Measurements from ENCODE around the gene SMARCA1. TPM values are rescaled to one million over a fixed set of nuclear protein-coding genes. Genes with fewer than 3 reads are reported as not detected.

Gene SMARCA1
- total RNA-seq, 1 donor from 2014 or later: 183 TPM

DNA sequence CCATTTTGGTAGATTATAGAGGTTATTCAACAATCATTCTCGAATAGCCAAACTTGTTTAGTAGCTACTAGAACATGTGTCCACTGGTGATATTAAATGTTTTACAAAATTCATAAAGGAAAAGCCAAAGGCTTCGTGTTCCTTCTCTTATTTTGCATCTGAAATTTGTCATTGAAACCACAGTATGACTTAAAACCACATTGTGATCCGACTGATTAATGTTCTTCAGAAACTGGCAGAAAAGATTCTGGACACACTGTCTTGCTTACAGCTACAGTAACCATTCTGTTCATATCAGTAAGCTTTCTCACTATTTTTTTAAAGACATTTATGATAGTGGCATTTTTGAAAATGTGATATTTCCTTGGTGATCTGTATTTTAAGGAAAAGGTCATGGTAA lies 2.6 kb upstream of the SMARCA1 start:
- DNase-seq (ENCODE audit: low spot score, unreplicated experiment): no peak
- H3K36me3 Mint-ChIP-seq (ENCODE audit: insufficient read depth): no peaks in the 10 kb centered on the region
- no peak overlapping the region for H3K4me3 Mint-ChIP-seq (ENCODE audit: low read depth)
- no peaks in the 10 kb centered on the region for H3K9me3 Mint-ChIP-seq (ENCODE audit: low read depth)
- TF ChIP-seq, protein P1, sequence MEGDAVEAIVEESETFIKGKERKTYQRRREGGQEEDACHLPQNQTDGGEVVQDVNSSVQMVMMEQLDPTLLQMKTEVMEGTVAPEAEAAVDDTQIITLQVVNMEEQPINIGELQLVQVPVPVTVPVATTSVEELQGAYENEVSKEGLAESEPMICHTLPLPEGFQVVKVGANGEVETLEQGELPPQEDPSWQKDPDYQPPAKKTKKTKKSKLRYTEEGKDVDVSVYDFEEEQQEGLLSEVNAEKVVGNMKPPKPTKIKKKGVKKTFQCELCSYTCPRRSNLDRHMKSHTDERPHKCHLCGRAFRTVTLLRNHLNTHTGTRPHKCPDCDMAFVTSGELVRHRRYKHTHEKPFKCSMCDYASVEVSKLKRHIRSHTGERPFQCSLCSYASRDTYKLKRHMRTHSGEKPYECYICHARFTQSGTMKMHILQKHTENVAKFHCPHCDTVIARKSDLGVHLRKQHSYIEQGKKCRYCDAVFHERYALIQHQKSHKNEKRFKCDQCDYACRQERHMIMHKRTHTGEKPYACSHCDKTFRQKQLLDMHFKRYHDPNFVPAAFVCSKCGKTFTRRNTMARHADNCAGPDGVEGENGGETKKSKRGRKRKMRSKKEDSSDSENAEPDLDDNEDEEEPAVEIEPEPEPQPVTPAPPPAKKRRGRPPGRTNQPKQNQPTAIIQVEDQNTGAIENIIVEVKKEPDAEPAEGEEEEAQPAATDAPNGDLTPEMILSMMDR (IDR thresholded peaks at IDR 0.05; ENCODE audit: unreplicated experiment): no peak
- peaks cover 15% of the 10 kb centered on the region for H3K4me1 Mint-ChIP-seq (ENCODE audit: low read depth)
- H3K27me3 Mint-ChIP-seq: no peaks in the 10 kb centered on the region
- no peak overlapping the region for H3K27ac Mint-ChIP-seq

DNA sequence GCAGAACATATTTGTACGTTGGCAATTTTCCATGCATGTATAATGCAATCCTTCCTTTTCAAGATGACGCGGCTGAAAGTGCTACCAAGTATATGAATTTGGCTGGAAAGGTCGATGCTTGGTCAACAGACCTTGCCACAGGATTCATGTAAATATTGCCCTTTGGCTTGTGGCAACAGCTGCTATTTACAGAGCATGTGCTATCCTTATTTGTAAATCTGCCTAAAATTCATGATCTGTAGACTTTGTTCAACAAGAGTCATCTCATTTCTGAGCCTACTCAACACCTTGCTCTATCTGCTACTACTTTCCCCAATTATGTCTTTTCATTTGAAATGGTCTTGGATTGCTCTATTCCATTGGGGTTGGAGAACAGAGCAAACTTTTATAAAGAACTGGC lies 1.9 kb upstream of the SMARCA1 start:
- no peak for DNase-seq (ENCODE audit: low spot score, unreplicated experiment)
- no peaks in the 10 kb centered on the region for H3K36me3 Mint-ChIP-seq (ENCODE audit: insufficient read depth)
- no peaks in the 10 kb centered on the region for H3K27me3 Mint-ChIP-seq
- H3K4me1 Mint-ChIP-seq (ENCODE audit: low read depth): peaks cover 19% of the 10 kb centered on the region
- TF ChIP-seq, protein P1 (IDR thresholded peaks at IDR 0.05; ENCODE audit: unreplicated experiment): no peak
- H3K4me3 Mint-ChIP-seq (ENCODE audit: low read depth): no peak overlapping the region
- no peaks in the 10 kb centered on the region for H3K9me3 Mint-ChIP-seq (ENCODE audit: low read depth)
- peak overlapping the region; percentile 45 for H3K27ac Mint-ChIP-seq

DNA sequence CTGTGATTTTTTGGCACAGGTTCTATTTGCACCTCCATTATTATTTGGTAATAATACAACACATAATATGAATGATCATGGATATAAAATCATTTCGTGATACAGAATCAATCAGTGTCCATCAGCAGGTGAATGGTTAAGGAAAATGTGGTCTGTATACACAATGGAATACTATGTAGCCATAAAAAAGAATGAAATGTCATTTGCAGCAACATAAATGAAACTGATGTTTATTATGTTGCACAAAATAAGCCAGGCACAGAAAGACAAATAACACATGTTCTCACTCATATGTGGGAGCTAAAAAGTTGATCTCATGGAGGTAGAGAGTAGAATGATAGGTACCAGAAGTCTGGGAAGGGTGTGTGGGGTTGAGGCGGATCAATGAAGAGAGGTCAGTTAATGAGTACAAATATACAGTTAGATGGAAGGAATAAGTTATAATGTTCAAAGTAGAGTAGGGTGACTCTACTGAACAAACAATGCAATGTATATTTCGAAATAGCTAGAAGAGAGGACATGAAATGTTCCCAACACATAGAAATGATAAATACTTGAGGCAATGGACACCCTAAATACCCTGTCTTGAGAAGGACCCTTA lies 1.1 kb upstream of the SMARCA1 start:
- TF ChIP-seq, protein P1 (IDR thresholded peaks at IDR 0.05; ENCODE audit: unreplicated experiment): no peak
- no peak for DNase-seq (ENCODE audit: low spot score, unreplicated experiment)
- Mint-ChIP-seq H3K9me3 (ENCODE audit: low read depth) (no peaks in the 10 kb centered on the region), H3K27me3 (no peaks in the 10 kb centered on the region), H3K4me3 (ENCODE audit: low read depth) (peak overlapping the region; percentile 86), H3K4me1 (ENCODE audit: low read depth) (peaks cover 23% of the 10 kb centered on the region), H3K27ac (peak overlapping the region; percentile 5), H3K36me3 (ENCODE audit: insufficient read depth) (no peaks in the 10 kb centered on the region)

DNA sequence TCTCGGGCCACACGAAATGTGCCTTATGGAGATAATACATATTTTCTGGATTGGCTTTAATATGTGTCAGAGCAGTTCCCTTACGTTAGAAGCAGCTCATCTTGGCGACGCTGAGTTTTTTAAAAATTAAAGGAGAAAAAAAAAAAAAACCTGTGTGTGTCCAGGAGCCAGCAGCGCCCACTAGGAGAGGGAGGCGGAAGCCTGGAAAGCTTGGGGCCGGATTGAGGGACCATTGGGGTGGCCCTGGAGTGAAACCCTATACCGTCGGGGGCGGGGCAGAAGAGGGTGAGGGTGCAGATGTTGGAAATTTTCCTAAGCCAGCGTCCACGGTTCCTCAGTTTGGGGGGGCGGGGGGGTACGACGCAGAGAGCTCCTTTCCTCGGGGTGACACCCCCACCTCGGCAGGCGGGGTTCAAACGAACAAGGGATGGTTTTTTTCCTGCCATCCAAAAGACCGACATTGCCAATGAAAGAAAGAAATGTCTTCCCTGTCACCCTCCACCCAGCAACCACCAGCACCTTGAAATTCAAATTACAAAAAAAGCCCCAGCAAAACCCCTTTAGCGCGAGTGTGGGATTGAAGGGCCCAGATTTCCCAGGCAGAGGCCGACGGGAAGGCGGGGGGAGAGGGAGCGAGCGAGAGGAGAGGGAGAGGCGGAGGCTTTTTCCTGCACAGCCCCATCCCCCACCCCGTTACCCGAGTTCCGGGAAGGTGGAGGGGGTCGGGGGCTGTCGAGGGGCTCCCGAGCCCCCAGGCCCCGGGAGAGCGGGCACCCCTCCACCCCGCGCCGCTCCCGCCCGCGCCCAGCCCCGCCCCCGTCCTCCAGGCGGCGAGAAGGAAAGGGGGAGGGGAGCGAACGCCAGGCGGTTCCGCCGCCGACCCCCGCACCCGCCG lies 859 bp downstream of the SMARCA1 start:
- no peaks in the 10 kb centered on the region for H3K36me3 Mint-ChIP-seq (ENCODE audit: insufficient read depth)
- H3K4me1 Mint-ChIP-seq (ENCODE audit: low read depth): peaks cover 30% of the 10 kb centered on the region
- no peaks in the 10 kb centered on the region for H3K27me3 Mint-ChIP-seq
- H3K4me3 Mint-ChIP-seq (ENCODE audit: low read depth): peak overlapping the region; percentile 86
- peak overlapping the region; percentile 97 for H3K27ac Mint-ChIP-seq
- TF ChIP-seq, protein P1 (IDR thresholded peaks at IDR 0.05; ENCODE audit: unreplicated experiment): peak; percentile 24
- DNase-seq (ENCODE audit: low spot score, unreplicated experiment): peak; percentile 67
- H3K9me3 Mint-ChIP-seq (ENCODE audit: low read depth): no peaks in the 10 kb centered on the region

DNA sequence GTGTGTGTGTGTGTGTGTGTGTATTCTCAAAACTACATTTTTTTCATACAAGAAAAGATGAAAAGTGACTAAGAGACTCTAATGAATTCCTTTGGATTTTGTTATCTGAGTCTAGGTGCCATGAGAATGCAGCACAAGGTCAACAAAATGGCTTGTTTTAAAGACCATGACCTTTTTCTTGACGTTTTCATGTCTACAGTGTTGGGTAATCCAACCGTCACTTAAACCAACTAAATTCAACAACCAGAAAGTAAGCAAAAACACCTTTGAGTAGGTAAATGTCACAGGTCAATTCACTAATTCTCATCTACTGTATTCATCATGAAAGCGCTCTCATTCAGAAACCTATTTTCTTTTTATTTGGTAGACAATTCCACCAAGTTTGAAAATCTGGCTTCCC lies 3.1 kb downstream of the SMARCA1 start:
- Mint-ChIP-seq H3K4me1 (ENCODE audit: low read depth) (peaks cover 26% of the 10 kb centered on the region), H3K9me3 (ENCODE audit: low read depth) (no peaks in the 10 kb centered on the region), H3K36me3 (ENCODE audit: insufficient read depth) (peaks cover 3% of the 10 kb centered on the region), H3K27me3 (no peaks in the 10 kb centered on the region), H3K27ac (no peak overlapping the region), H3K4me3 (ENCODE audit: low read depth) (peak overlapping the region; percentile 50)
- no peak for DNase-seq (ENCODE audit: low spot score, unreplicated experiment)
- TF ChIP-seq, protein P1 (IDR thresholded peaks at IDR 0.05; ENCODE audit: unreplicated experiment): no peak

Data from progenitor cell of endocrine pancreas (in vitro differentiated cells).